WTC11 (cell line): ENCODE results near the gene LGALS8. TPM values are rescaled to one million over a fixed set of nuclear protein-coding genes. Genes with fewer than 3 reads are reported as not detected.

ENCODE experiments used
- ATAC-seq: fragments of 200-7000 bp; cut with Tn5 transposase; 2 replicates; pipeline ENCODE4 v1.10.0; 2021; ENCODE audit warnings: mild to moderate bottlenecking, moderate library complexity
- CTCF ChIA-PET: fragments of 300-600 bp; sonication (Branson Sonifier 250); formaldehyde crosslinking; loops from one replicate; lab custom pipeline; 2021; ENCODE audit warnings: antibody characterized with exemption; lab: Charles Lee
- POLR2A ChIA-PET: fragments of 350-600 bp; sonication (Branson Sonifier 250); formaldehyde crosslinking; loops from one replicate; lab custom pipeline; 2021; ENCODE audit warnings: antibody characterized with exemption; lab: Charles Lee
- DNase-seq: peaks from one replicate; pipeline ENCODE4 v3.0.0; 2021; ENCODE audit warnings: low spot score
- H3K27ac Mint-ChIP-seq: 2 replicates; pipeline ENCODE4 v1.8.0; 2021; ENCODE audit warnings: mixed read lengths
- H3K27me3 Mint-ChIP-seq: 2 replicates; pipeline ENCODE4 v1.8.0; 2021; ENCODE audit warnings: low read depth, mild to moderate bottlenecking, moderate library complexity, mixed read lengths
- H3K36me3 Mint-ChIP-seq: 2 replicates; pipeline ENCODE4 v1.8.0; 2021; ENCODE audit warnings: mixed read lengths
- H3K4me1 Mint-ChIP-seq: 2 replicates; pipeline ENCODE4 v1.8.0; 2022; ENCODE audit warnings: mixed read lengths
- H3K4me3 Mint-ChIP-seq: 2 replicates; pipeline ENCODE4 v1.8.0; 2021; ENCODE audit warnings: mild to moderate bottlenecking, moderate library complexity, mixed read lengths
- H3K9me3 Mint-ChIP-seq: 2 replicates; pipeline ENCODE4 v1.8.0; 2021; ENCODE audit warnings: mixed read lengths
- ELF4 ChIP-seq: sonication (generic); formaldehyde crosslinking; IDR thresholded peaks from 2 replicates; pipeline ENCODE4 v1.8.1; 2022; ENCODE audit warnings: low read depth, mild to moderate bottlenecking, moderate library complexity, missing genetic modification reagents
- EMX1 ChIP-seq: fragments of 250-450 bp; sonication (Bioruptor Pico); IDR thresholded peaks from 2 replicates; pipeline ENCODE4 v1.8.0; 2021; ENCODE audit warnings: mild to moderate bottlenecking
- ETV6 ChIP-seq: sonication (generic); formaldehyde crosslinking; IDR thresholded peaks from 2 replicates; pipeline ENCODE4 v1.8.1; 2022; ENCODE audit warnings: mild to moderate bottlenecking, missing genetic modification reagents
- FOXJ3 ChIP-seq: sonication (generic); formaldehyde crosslinking; IDR thresholded peaks from 2 replicates; pipeline ENCODE4 v1.9.0; 2021; ENCODE audit warnings: missing genetic modification reagents, mild to moderate bottlenecking, borderline replicate concordance
- GABPB1 ChIP-seq: sonication (generic); formaldehyde crosslinking; IDR thresholded peaks from 2 replicates; pipeline ENCODE4 v1.8.1; 2023; ENCODE audit warnings: mild to moderate bottlenecking, missing genetic modification reagents
- IRF2 ChIP-seq: sonication (generic); formaldehyde crosslinking; IDR thresholded peaks from 2 replicates; pipeline ENCODE4 v1.8.0; 2022; ENCODE audit warnings: low read depth, missing genetic modification reagents, borderline replicate concordance
- JUN ChIP-seq: sonication (generic); formaldehyde crosslinking; IDR thresholded peaks from 2 replicates; pipeline ENCODE4 v1.8.0; 2023; ENCODE audit warnings: mild to moderate bottlenecking, missing genetic modification reagents
- KAT7 ChIP-seq: sonication (generic); formaldehyde crosslinking; IDR thresholded peaks from 2 replicates; pipeline ENCODE4 v1.8.1; 2023; ENCODE audit warnings: missing genetic modification reagents, mild to moderate bottlenecking, borderline replicate concordance
- NR1H2 ChIP-seq: sonication (generic); formaldehyde crosslinking; IDR thresholded peaks from 2 replicates; pipeline ENCODE4 v1.9.0; 2021; ENCODE audit warnings: mild to moderate bottlenecking, moderate library complexity, missing genetic modification reagents
- NR3C1 ChIP-seq: sonication (generic); formaldehyde crosslinking; conservative IDR thresholded peaks from 2 replicates; pipeline ENCODE4 v1.8.1; 2023; ENCODE audit warnings: low read depth, mild to moderate bottlenecking, missing genetic modification reagents
- TP53 ChIP-seq: sonication (generic); formaldehyde crosslinking; IDR thresholded peaks from 2 replicates; pipeline ENCODE4 v1.8.1; 2023; ENCODE audit warnings: mild to moderate bottlenecking, missing genetic modification reagents
- ZNF232 ChIP-seq: sonication (generic); formaldehyde crosslinking; IDR thresholded peaks from 2 replicates; pipeline ENCODE4 v1.8.0; 2022; ENCODE audit warnings: mild to moderate bottlenecking, missing genetic modification reagents
- ZNF263 ChIP-seq: sonication (generic); formaldehyde crosslinking; IDR thresholded peaks from 2 replicates; pipeline ENCODE4 v1.8.1; 2022; ENCODE audit warnings: low read depth, mild to moderate bottlenecking, moderate library complexity, missing genetic modification reagents
- ZNF671 ChIP-seq: fragments of 250-450 bp; sonication (Bioruptor Pico); IDR thresholded peaks from 2 replicates; pipeline ENCODE4 v1.8.0; 2021; ENCODE audit warnings: mild to moderate bottlenecking
- total RNA-seq: library from RNA; stranded (reverse); gene quantifications from 3 replicates; pipeline ENCODE4 v1.2.3, GENCODE V29; 2021
- TF ChIP-seq, protein P1 (sequence below): sonication (generic); formaldehyde crosslinking; IDR thresholded peaks from 2 replicates; pipeline ENCODE4 v1.8.1; 2023; ENCODE audit warnings: mild to moderate bottlenecking, moderate library complexity, missing genetic modification reagents
- TF ChIP-seq, protein P2 (sequence below): sonication (generic); formaldehyde crosslinking; IDR thresholded peaks from 2 replicates; pipeline ENCODE4 v1.8.1; 2023; ENCODE audit warnings: mild to moderate bottlenecking, missing genetic modification reagents
- TF ChIP-seq, protein P3 (sequence below): sonication (generic); formaldehyde crosslinking; IDR thresholded peaks from 2 replicates; pipeline ENCODE4 v1.8.0; 2022; ENCODE audit warnings: missing genetic modification reagents
- TF ChIP-seq, protein P4 (sequence below): sonication (generic); formaldehyde crosslinking; IDR thresholded peaks from 2 replicates; pipeline ENCODE4 v1.8.0; 2022; ENCODE audit warnings: mild to moderate bottlenecking, missing genetic modification reagents
- TF ChIP-seq, protein P5 (sequence below): sonication (generic); formaldehyde crosslinking; IDR thresholded peaks from 2 replicates; pipeline ENCODE4 v1.8.1; 2023; ENCODE audit warnings: mild to moderate bottlenecking, missing genetic modification reagents, moderate library complexity

Gene LGALS8
- total RNA-seq, 1 experiment from 2014 or later: 8.6 TPM

DNA sequence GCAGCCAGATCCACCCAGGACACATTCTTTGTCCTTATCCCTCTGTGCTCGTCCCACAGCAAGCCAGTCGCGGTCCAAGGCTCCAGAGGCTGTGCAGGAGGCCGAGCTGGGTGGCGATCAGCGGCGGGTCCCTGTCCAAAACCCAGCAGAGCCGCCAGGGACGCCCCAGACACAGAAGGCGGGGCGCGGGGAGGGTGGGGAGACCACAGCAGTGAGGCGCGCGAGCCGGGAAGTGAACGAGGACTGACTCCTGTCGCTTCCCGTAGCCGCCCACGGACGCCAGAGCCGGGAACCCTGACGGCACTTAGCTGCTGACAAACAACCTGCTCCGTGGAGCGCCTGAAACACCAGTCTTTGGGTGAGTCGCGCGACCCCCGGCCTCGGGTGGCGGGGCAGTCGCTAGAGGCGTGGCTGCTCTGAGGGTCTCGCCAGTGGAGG lies at the start of gene LGALS8 (continued):
- TF ChIP-seq, protein P1, sequence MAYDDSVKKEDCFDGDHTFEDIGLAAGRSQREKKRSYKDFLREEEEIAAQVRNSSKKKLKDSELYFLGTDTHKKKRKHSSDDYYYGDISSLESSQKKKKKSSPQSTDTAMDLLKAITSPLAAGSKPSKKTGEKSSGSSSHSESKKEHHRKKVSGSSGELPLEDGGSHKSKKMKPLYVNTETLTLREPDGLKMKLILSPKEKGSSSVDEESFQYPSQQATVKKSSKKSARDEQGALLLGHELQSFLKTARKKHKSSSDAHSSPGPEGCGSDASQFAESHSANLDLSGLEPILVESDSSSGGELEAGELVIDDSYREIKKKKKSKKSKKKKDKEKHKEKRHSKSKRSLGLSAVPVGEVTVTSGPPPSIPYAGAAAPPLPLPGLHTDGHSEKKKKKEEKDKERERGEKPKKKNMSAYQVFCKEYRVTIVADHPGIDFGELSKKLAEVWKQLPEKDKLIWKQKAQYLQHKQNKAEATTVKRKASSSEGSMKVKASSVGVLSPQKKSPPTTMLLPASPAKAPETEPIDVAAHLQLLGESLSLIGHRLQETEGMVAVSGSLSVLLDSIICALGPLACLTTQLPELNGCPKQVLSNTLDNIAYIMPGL (CRISPR knock-in tag): peak; percentile 65; the same call in 1 of the 2 replicates

DNA sequence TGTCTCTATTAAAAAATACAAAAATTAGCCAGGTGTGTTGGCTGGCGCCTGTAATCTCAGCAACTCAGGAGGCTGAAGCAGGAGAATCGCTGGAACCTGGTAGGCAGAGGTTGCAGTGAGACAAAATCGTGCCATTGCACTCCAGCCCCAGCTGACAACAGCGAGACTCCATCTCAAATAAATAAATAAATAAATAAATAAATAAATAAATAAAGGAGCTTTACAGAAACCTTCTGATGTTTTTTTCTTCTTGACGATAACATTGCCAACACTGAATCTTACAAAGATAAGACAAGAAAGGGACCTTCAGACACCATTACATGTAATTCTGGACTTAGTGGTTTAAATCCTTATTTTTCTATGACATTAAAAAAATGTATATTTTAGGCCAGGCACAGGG lies 47.8 kb upstream of the LGALS8 start:
- H3K4me1 Mint-ChIP-seq: peaks cover 25% of the 10 kb centered on the region
- H3K36me3 Mint-ChIP-seq: no peaks in the 10 kb centered on the region
- ChIA-PET POLR2A (interaction anchor here (0.6 kb wide), 1 partner anchor 288 kb away, joined by 3 read pairs; no protein-coding TSS in a partner anchor), CTCF (no interaction called here)
- no peak for DNase-seq
- no peaks in the 10 kb centered on the region for H3K9me3 Mint-ChIP-seq
- ATAC-seq: no peak
- no peak overlapping the region for H3K4me3 Mint-ChIP-seq
- no peak overlapping the region for H3K27ac Mint-ChIP-seq
- no peaks in the 10 kb centered on the region for H3K27me3 Mint-ChIP-seq
- no peak for TF ChIP-seq KAT7 (CRISPR knock-in tag)
- TF ChIP-seq FOXJ3 (CRISPR knock-in tag): no peak
- TF ChIP-seq ZNF232: no peak
- no peak for TF ChIP-seq TP53 (CRISPR knock-in tag)
- no peak for TF ChIP-seq NR1H2
- no peak for TF ChIP-seq EMX1 (CRISPR knock-in tag)
- TF ChIP-seq, protein P2, sequence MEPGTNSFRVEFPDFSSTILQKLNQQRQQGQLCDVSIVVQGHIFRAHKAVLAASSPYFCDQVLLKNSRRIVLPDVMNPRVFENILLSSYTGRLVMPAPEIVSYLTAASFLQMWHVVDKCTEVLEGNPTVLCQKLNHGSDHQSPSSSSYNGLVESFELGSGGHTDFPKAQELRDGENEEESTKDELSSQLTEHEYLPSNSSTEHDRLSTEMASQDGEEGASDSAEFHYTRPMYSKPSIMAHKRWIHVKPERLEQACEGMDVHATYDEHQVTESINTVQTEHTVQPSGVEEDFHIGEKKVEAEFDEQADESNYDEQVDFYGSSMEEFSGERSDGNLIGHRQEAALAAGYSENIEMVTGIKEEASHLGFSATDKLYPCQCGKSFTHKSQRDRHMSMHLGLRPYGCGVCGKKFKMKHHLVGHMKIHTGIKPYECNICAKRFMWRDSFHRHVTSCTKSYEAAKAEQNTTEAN: no peak
- TF ChIP-seq, protein P3, sequence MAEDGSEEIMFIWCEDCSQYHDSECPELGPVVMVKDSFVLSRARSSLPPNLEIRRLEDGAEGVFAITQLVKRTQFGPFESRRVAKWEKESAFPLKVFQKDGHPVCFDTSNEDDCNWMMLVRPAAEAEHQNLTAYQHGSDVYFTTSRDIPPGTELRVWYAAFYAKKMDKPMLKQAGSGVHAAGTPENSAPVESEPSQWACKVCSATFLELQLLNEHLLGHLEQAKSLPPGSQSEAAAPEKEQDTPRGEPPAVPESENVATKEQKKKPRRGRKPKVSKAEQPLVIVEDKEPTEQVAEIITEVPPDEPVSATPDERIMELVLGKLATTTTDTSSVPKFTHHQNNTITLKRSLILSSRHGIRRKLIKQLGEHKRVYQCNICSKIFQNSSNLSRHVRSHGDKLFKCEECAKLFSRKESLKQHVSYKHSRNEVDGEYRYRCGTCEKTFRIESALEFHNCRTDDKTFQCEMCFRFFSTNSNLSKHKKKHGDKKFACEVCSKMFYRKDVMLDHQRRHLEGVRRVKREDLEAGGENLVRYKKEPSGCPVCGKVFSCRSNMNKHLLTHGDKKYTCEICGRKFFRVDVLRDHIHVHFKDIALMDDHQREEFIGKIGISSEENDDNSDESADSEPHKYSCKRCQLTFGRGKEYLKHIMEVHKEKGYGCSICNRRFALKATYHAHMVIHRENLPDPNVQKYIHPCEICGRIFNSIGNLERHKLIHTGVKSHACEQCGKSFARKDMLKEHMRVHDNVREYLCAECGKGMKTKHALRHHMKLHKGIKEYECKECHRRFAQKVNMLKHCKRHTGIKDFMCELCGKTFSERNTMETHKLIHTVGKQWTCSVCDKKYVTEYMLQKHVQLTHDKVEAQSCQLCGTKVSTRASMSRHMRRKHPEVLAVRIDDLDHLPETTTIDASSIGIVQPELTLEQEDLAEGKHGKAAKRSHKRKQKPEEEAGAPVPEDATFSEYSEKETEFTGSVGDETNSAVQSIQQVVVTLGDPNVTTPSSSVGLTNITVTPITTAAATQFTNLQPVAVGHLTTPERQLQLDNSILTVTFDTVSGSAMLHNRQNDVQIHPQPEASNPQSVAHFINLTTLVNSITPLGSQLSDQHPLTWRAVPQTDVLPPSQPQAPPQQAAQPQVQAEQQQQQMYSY (CRISPR knock-in tag): no peak
- TF ChIP-seq, protein P4, sequence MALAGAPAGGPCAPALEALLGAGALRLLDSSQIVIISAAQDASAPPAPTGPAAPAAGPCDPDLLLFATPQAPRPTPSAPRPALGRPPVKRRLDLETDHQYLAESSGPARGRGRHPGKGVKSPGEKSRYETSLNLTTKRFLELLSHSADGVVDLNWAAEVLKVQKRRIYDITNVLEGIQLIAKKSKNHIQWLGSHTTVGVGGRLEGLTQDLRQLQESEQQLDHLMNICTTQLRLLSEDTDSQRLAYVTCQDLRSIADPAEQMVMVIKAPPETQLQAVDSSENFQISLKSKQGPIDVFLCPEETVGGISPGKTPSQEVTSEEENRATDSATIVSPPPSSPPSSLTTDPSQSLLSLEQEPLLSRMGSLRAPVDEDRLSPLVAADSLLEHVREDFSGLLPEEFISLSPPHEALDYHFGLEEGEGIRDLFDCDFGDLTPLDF: no peak
- TF ChIP-seq, protein P5, sequence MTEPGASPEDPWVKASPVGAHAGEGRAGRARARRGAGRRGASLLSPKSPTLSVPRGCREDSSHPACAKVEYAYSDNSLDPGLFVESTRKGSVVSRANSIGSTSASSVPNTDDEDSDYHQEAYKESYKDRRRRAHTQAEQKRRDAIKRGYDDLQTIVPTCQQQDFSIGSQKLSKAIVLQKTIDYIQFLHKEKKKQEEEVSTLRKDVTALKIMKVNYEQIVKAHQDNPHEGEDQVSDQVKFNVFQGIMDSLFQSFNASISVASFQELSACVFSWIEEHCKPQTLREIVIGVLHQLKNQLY (CRISPR knock-in tag): no peak
- TF ChIP-seq, protein P1 (CRISPR knock-in tag): no peak
- no peak for TF ChIP-seq ETV6 (CRISPR knock-in tag)
- no peak for TF ChIP-seq JUN (CRISPR knock-in tag)
- TF ChIP-seq ZNF263 (CRISPR knock-in tag): no peak
- TF ChIP-seq IRF2 (CRISPR knock-in tag): no peak
- no peak for TF ChIP-seq ZNF671 (CRISPR knock-in tag)
- no peak for TF ChIP-seq NR3C1 (CRISPR knock-in tag)
- no peak for TF ChIP-seq ELF4 (CRISPR knock-in tag)
- TF ChIP-seq GABPB1 (CRISPR knock-in tag): no peak
